Testis (tissue), 3 donors: Measurements from ENCODE around the gene XIRP2. TPM values are rescaled to one million over a fixed set of nuclear protein-coding genes. Genes with fewer than 3 reads are reported as not detected.

Source experiments
- DNase-seq: peaks from one replicate; pipeline ENCODE4 v3.0.0-alpha.2; 2019
- H3K27ac ChIP-seq, 2 donors: fragments of 200-600 bp; sonication (generic); one replicate each; pipeline ENCODE4 v1.5.1; 2019
- H3K27me3 ChIP-seq: fragments of 200-600 bp; sonication (generic); one replicate; pipeline ENCODE4 v1.5.1; 2019
- H3K36me3 ChIP-seq: fragments of 200-600 bp; sonication (generic); one replicate; pipeline ENCODE4 v1.5.1; 2017; ENCODE audit warnings: low read depth; ENCODE audit errors: missing control alignments
- H3K4me1 ChIP-seq: fragments of 200-600 bp; sonication (generic); one replicate; pipeline ENCODE4 v1.5.1; 2019
- H3K4me3 ChIP-seq, 2 donors: fragments of 200-600 bp; sonication (generic); one replicate each; pipeline ENCODE4 v1.5.1; 2017 to 2019
- H3K9me3 ChIP-seq: fragments of 200-600 bp; sonication (generic); one replicate; pipeline ENCODE4 v1.5.1; 2017
- POLR2A ChIP-seq: fragments of 450-650 bp; IDR thresholded peaks from one replicate; pipeline ENCODE4 v1.6.1; 2017; ENCODE audit warnings: antibody characterized with exemption, mild to moderate bottlenecking, moderate library complexity
- WGBS, 2 donors: methylation state at CpG; one replicate each; pipeline ENCODE4 v1.1.5; 2018; 5-methylcytosine and 5-hydroxymethylcytosine counted together
- intact Hi-C: fragments of 100-400 bp; cut with DNase I; formaldehyde crosslinking; loops from one replicate; pipeline ENCODE4 v1.15.1; 2023; ENCODE audit warnings: low total_unique reads
- polyA plus RNA-seq: library from polyadenylated mRNA; stranded (reverse); fragments of 350-450 nt; fragmentation: Illumina TruSeq; extraction: RNeasy Lipid Tissue Mini Kit (QIAGEN cat#74804); gene quantifications from one replicate; pipeline ENCODE4 v1.2.3, GENCODE V29; 2014; ENCODE audit warnings: low read depth, low replicate concordance; ENCODE audit not compliant: insufficient read depth
- total RNA-seq, 2 donors: library from RNA; depleted of rRNA; stranded (reverse); fragments of >200 nt; gene quantifications; one replicate each; pipeline ENCODE4 v1.2.3, GENCODE V29; 2016
- TF ChIP-seq, protein P1 (sequence below), 3 experiments: fragments of 450-650 bp in 2 of 3; fragments of 200-600 bp in 1 of 3; sonication (generic) in 1 of 3; IDR thresholded peaks; one replicate each; pipeline ENCODE4 v1.5.1; 2016 to 2019; ENCODE audit warnings: antibody characterized with exemption in 3 of 3, mild to moderate bottlenecking in 2 of 3, moderate library complexity in 1 of 3

The XIRP2 gene
- total and polyA plus RNA-seq, 3 donors from 2014 or later = 1.1 to 5.9 (median 3.9) TPM

- intact Hi-C loops = no loop called here
- WGBS, 2 donors = 65 to 72% methylated on average over 5 of the region's 5 CpGs
- no peaks in the 10 kb centered on the region for H3K9me3 ChIP-seq
- no peak overlapping the region for H3K27ac ChIP-seq
- TF ChIP-seq POLR2A = no peak
- TF ChIP-seq, protein P1, sequence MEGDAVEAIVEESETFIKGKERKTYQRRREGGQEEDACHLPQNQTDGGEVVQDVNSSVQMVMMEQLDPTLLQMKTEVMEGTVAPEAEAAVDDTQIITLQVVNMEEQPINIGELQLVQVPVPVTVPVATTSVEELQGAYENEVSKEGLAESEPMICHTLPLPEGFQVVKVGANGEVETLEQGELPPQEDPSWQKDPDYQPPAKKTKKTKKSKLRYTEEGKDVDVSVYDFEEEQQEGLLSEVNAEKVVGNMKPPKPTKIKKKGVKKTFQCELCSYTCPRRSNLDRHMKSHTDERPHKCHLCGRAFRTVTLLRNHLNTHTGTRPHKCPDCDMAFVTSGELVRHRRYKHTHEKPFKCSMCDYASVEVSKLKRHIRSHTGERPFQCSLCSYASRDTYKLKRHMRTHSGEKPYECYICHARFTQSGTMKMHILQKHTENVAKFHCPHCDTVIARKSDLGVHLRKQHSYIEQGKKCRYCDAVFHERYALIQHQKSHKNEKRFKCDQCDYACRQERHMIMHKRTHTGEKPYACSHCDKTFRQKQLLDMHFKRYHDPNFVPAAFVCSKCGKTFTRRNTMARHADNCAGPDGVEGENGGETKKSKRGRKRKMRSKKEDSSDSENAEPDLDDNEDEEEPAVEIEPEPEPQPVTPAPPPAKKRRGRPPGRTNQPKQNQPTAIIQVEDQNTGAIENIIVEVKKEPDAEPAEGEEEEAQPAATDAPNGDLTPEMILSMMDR (IDR thresholded peaks at IDR 0.05) = no peak
- H3K36me3 ChIP-seq = no peaks in the 10 kb centered on the region
- H3K27me3 ChIP-seq = no peaks in the 10 kb centered on the region
- no peaks in the 10 kb centered on the region for H3K4me1 ChIP-seq
- no peak overlapping the region for H3K4me3 ChIP-seq
- no peak for DNase-seq
Measured at GRCh38 chr2:167136879-167137596, 248.8 kb downstream of the XIRP2 start.

DNA sequence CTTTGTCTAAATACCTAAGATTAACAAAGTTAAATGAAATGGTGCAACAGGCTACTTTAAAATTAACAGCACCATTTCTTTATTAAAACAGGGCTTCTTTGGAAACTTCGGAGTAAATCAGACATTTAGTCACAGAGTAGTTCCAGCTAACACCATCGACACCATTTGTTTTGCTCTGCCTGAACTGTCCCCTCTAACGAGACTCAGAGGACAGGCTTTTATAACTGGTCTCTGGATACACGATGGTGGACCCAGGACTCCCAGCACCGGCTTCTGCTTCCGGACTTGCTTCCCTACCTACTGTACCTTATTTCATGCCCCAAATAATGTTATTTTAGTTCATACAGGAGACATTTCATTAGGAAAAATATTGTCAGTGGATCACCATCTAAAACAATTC lies 252.1 kb downstream of the XIRP2 start:
- no peak for DNase-seq
- Histone ChIP-seq H3K9me3 (no peaks in the 10 kb centered on the region), H3K36me3 (no peaks in the 10 kb centered on the region), H3K27ac (no peak overlapping the region), H3K4me1 (no peaks in the 10 kb centered on the region), H3K4me3 (no peak overlapping the region), H3K27me3 (no peaks in the 10 kb centered on the region)
- intact Hi-C loops = no loop called here
- no peak for TF ChIP-seq POLR2A
- TF ChIP-seq, protein P1 (IDR thresholded peaks at IDR 0.05) = no peak
- WGBS, 2 donors = 73 to 76% methylated on average over 6 of the region's 6 CpGs

- no peaks in the 10 kb centered on the region for H3K36me3 ChIP-seq
- TF ChIP-seq, protein P1 (IDR thresholded peaks at IDR 0.05) = no peak
- TF ChIP-seq POLR2A = no peak
- no peaks in the 10 kb centered on the region for H3K27me3 ChIP-seq
- H3K4me3 ChIP-seq = no peak overlapping the region
- H3K27ac ChIP-seq = no peak overlapping the region
- no peak for DNase-seq
- intact Hi-C loops = no loop called here
- H3K4me1 ChIP-seq = no peaks in the 10 kb centered on the region
- H3K9me3 ChIP-seq = no peaks in the 10 kb centered on the region
- 36 to 56% methylated on average over 4 of the region's 4 CpGs for WGBS, 2 donors
Measured at GRCh38 chr2:167140767-167141166, 252.5 kb downstream of the XIRP2 start.

DNA sequence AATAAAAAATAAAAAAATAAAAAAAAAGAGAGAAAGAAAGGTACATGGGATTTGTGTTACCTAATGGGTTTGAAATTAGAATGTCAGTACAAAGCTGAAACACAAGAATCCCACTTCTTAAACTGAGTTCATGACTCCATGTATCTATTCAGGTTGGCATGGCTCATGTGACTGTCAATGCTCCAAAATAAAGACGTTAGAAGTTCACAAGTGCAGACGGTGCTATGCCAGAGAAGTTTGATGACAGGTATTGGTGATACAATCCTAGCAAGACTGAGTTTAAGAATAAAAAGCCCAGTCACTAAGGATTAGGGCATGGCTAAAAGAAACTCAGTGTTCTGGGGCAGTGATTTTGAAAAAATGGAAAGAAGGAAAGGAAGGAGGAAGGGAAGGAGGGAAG lies 254.3 kb downstream of the XIRP2 start:
- TF ChIP-seq, protein P1 (IDR thresholded peaks at IDR 0.05) = no peak
- no peak for TF ChIP-seq POLR2A
- H3K9me3 ChIP-seq = no peaks in the 10 kb centered on the region
- no peak overlapping the region for H3K27ac ChIP-seq
- DNase-seq = no peak
- H3K36me3 ChIP-seq = no peaks in the 10 kb centered on the region
- 72 to 85% methylated on average over 2 of the region's 2 CpGs for WGBS, 2 donors
- H3K4me3 ChIP-seq = no peak overlapping the region
- no peaks in the 10 kb centered on the region for H3K4me1 ChIP-seq
- no peaks in the 10 kb centered on the region for H3K27me3 ChIP-seq
- intact Hi-C loops = no loop called here
